GM18868 (cell line): ENCODE data around the gene CARD14.

ENCODE experiments used
- ATAC-seq: cut with Tn5 transposase; IDR thresholded peaks from one replicate; pipeline ENCODE4 v1.9.1; 2021; ENCODE audit warnings: mild to moderate bottlenecking, moderate library complexity; ENCODE audit not compliant: unreplicated experiment

The CARD14 gene

GRCh38 chr17:80169784-80170500 lies at the start of gene CARD14:
CARD14 (plus strand) TSS chr17:80170030; CDS start chr17:80181439, 11,409 bp downstream.
- ATAC-seq: no peak

- ATAC-seq: no peak
These were observed 47.7 kb upstream of the CARD14 start for GRCh38 chr17:80122026-80122575.

- no peak for ATAC-seq
These were observed 46.8 kb upstream of the CARD14 start for GRCh38 chr17:80122926-80123505.

- ATAC-seq: no peak
These were observed 46.0 kb upstream of the CARD14 start for GRCh38 chr17:80123791-80124190.

GRCh38 chr17:80124351-80124981 lies 45.4 kb upstream of the CARD14 start:
- ATAC-seq: no peak

GRCh38 chr17:80125656-80126448 lies 44.0 kb upstream of the CARD14 start:
- ATAC-seq: no peak

GRCh38 chr17:80126449-80126715 lies 43.4 kb upstream of the CARD14 start:
- no peak for ATAC-seq

- no peak for ATAC-seq
These were observed 40.7 kb upstream of the CARD14 start for GRCh38 chr17:80129006-80129565.

- no peak for ATAC-seq
These were observed 38.8 kb upstream of the CARD14 start for GRCh38 chr17:80130992-80131391.

- ATAC-seq: no peak
These were observed 36.8 kb upstream of the CARD14 start for GRCh38 chr17:80132906-80133625.

- ATAC-seq: no peak
These were observed 36.2 kb upstream of the CARD14 start for GRCh38 chr17:80133626-80133970.

GRCh38 chr17:80137131-80137530 lies 32.7 kb upstream of the CARD14 start:
- no peak for ATAC-seq

- no peak for ATAC-seq
These were observed 30.9 kb upstream of the CARD14 start for GRCh38 chr17:80138856-80139426.

GRCh38 chr17:80141463-80142165 lies 28.2 kb upstream of the CARD14 start:
- ATAC-seq: no peak

GRCh38 chr17:80142929-80143328 lies 26.9 kb upstream of the CARD14 start:
- no peak for ATAC-seq

GRCh38 chr17:80145076-80146075 lies 24.5 kb upstream of the CARD14 start:
- ATAC-seq: no peak

- ATAC-seq: peak; percentile 5
These were observed 23.5 kb upstream of the CARD14 start for GRCh38 chr17:80146121-80147034.
